Measurements from ENCODE around the gene ABHD2. TPM values are rescaled to one million over a fixed set of nuclear protein-coding genes. Genes with fewer than 3 reads are reported as not detected.
"Not testable (repeated sequence)": the region's sequence is repeated elsewhere in the genome, so short reads cannot be mapped to it uniquely, and the experiment has no call there.

ABHD2 gene
- total RNA-seq, 1 donor: 43.6 TPM

DNA sequence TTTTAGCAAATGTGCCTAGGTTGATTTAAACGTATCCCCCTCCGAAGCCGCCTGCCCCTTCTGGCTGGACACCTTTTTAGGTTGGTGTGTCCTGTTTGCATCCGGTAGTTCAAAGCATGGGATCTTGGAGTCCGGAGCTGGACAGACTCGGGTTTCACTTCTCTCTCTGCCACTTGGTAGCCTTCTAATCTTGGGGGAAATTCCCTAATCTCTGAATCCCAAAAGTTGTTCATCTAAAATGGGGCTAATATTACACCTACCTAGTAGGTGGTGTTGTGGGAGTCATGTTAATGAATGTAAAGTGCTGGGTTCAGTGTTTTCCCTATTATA, 156.3 kb downstream of the ABHD2 start:
- DNase-seq (ENCODE audit: low read depth): peak; percentile 25
- H3K4me3 ChIP-seq (ENCODE audit: low read depth, low read length): peak overlapping the region; percentile 85
- TF ChIP-seq, protein P1, sequence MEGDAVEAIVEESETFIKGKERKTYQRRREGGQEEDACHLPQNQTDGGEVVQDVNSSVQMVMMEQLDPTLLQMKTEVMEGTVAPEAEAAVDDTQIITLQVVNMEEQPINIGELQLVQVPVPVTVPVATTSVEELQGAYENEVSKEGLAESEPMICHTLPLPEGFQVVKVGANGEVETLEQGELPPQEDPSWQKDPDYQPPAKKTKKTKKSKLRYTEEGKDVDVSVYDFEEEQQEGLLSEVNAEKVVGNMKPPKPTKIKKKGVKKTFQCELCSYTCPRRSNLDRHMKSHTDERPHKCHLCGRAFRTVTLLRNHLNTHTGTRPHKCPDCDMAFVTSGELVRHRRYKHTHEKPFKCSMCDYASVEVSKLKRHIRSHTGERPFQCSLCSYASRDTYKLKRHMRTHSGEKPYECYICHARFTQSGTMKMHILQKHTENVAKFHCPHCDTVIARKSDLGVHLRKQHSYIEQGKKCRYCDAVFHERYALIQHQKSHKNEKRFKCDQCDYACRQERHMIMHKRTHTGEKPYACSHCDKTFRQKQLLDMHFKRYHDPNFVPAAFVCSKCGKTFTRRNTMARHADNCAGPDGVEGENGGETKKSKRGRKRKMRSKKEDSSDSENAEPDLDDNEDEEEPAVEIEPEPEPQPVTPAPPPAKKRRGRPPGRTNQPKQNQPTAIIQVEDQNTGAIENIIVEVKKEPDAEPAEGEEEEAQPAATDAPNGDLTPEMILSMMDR (IDR thresholded peaks at IDR 0.05; ENCODE audit: insufficient read depth, low read depth, low read length): no peak

DNA sequence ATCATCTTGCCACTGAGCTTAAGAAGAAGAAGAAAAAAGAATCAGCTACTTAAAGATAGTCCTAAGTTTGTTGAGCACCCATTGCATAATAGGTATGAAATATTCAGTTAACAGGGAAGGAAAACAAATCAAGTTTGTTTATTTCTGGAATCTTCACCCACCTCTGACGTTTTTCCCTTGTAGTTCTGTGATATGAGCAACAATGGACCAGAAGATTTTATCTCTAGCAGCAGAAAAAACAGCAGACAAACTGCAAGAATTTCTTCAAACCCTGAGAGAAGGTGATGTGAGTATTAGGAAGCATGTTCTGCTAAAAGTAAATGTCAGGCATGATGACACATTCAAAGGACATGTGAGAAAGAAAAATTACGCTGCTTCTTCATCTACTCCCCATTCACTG, 159.2 kb downstream of the ABHD2 start:
- TF ChIP-seq, protein P1 (IDR thresholded peaks at IDR 0.05; ENCODE audit: insufficient read depth, low read depth, low read length): no peak
- no peak overlapping the region for H3K4me3 ChIP-seq (ENCODE audit: low read depth, low read length)
- peak; percentile 18 for DNase-seq (ENCODE audit: low read depth)

DNA sequence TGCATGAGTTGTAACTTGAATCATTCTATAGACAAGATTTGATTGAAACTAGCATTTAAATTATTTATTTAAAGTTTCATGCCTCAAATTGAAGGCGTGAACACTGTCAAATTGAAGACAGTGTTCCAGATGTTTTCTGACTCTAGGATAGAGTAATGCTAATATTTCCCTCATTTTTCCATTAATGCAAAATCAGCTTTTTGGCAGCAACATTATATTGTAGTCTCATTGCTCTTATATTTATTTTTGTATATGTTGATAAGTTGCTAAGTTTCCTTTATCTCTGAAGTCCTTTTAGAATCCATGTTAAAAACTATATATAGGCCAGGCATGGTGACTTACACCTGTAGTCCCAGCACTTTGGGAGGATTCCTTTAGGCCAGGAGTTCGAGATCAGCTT, 160.3 kb downstream of the ABHD2 start:
- H3K4me3 ChIP-seq (ENCODE audit: low read depth, low read length): no peak overlapping the region
- TF ChIP-seq, protein P1 (IDR thresholded peaks at IDR 0.05; ENCODE audit: insufficient read depth, low read depth, low read length): no peak
- DNase-seq (ENCODE audit: low read depth): no peak

DNA sequence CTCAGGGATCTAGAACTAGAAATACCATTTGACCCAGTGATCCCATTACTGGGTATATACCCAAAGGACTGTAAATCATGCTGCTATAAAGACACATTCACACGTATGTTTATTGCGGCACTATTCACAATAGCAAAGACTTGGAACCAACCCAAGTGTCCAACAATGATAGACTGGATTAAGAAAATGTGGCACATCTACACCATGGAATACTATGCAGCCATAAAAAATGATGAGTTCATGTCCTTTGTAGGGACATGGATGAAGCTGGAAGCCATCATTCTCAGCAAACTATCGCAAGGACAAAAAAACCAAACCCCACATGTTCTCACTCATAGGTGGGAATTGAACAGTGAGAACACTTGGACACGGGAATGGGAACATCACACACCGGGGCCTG, 161.9 kb downstream of the ABHD2 start:
- H3K4me3 ChIP-seq (ENCODE audit: low read depth, low read length); DNase-seq (ENCODE audit: low read depth): not testable (repeated sequence)

Small RNA genes lying within 50 kb of the gene (small RNA-seq; reads per million reads assigned to genes)
- gene RNU7-195P: not detected

Other genes with a start within 250 kb of the ABHD2 start
- gene HAPLN3, start 192.9 kb upstream of the ABHD2 start, total RNA-seq: 5.2 and 8.1 TPM in 2 replicates
- gene MFGE8, start 175.1 kb upstream of the ABHD2 start, total RNA-seq: 158 and 168 TPM in 2 replicates
- gene RLBP1, start 133.1 kb downstream of the ABHD2 start, total RNA-seq: not detected in 2 replicates
- 19.3 and 41.0 TPM in 2 replicates for gene FANCI, start 155.5 kb downstream of the ABHD2 start, total RNA-seq
- gene POLG, start 246.4 kb downstream of the ABHD2 start, total RNA-seq: 75.4 and 79.5 TPM in 2 replicates